GM18520 (cell line): ENCODE results near the gene ST6GALNAC4.

ENCODE experiments used
- ATAC-seq: cut with Tn5 transposase; IDR thresholded peaks from one replicate; pipeline ENCODE4 v1.9.1; 2021; ENCODE audit not compliant: unreplicated experiment

The ST6GALNAC4 gene, protein sequence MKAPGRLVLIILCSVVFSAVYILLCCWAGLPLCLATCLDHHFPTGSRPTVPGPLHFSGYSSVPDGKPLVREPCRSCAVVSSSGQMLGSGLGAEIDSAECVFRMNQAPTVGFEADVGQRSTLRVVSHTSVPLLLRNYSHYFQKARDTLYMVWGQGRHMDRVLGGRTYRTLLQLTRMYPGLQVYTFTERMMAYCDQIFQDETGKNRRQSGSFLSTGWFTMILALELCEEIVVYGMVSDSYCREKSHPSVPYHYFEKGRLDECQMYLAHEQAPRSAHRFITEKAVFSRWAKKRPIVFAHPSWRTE

DNA sequence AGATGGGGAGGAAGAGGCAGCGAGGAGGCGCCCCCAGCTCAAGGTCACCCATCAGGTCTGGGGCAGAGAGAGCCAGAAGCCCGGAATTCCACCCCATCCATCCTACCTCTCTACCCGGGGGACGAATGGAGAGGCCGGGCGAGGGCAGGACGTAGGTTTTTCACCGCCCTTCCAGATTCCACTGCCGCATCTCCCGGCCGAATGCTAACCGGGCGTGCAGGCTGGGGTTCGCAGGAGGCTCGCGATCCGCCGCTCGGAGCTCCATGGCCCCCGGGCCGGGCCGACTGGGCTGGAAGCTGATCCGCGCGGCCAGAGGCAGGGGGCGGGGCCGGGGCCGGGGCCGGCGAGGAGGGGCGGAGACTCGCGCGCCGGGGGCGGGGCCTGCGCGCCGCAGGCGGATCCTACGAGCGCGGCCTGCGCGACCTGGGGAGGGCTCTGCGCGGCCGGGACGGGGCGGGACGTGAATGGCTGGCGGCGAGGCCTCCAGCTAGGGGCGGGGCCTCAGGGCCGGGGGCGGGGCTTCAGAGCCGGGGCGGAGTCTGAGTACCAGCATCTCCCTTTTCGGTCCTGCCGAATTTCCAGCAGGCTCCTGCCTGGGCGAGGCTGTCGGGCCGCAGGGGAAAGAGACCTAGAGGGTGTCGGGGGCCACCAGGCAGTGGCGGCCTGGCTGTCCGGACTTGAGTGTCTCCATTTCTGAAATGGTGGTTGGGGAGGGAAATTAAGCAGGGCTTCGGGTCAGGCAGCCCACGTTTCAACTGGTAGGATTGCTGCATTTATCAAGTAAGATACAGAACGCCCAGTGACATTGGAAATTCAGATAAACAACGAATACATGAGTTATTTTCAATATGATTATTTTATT lies at the start of gene ST6GALNAC4:
Gene ST6GALNAC4, minus strand, starts transcription at position 322 of the 862 bp plus-strand sequence. CDS start 622 bp downstream, outside the sequence.
- peak; percentile 58 for ATAC-seq

DNA sequence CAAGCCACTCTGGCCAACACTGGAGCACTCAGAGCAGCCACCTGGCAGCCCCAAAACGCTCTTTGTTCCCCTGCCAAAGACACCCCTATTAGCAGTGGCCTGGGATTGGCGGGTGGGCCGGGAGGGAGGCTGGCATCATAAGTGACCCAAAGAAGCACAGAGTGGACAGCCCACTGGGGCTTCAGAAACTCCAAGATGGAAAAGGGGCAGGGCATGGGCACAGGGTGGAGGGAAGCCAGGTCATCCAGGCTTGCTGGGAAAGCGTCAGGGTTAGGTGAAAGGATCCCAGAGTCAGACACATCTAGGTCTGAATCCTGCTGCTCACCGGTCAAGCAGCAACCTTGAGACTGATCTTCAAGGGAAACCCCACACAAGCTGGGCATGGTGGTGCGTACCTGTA lies 49.1 kb upstream of the ST6GALNAC4 start:
- no peak for ATAC-seq

DNA sequence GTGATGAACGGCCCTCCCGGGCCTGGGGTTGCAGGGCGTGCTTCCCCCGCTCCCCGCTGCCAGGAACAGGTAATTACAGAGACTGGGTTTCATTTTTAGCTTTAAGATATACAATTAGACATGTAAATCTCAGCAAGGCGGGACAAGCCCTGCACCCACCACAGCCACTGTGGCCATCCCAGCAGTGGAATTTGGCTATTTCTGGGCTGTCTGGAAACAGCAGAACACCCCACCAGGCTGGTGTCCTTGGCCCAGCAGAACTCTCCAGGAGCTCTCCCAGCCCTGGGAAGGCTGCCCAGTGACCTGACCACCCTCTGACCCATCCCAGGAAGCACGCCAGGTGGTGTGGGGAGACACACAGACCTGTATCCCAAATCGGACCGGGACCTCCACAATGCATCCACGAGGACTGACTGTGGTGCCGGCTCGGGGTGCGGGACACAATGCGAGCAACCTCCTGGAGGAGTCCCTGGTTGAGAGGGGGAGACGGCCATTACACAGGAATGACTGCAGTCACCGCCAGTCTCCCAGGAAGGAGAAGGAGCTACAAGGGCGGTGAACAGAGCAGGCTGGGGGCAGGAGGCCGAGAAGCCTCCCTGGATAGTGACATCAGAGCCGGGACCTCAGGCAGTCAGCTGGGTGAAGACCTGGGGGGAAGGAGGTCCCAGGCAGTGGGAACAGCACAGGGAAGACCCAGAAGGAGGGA lies 46.7 kb upstream of the ST6GALNAC4 start:
- no peak for ATAC-seq

DNA sequence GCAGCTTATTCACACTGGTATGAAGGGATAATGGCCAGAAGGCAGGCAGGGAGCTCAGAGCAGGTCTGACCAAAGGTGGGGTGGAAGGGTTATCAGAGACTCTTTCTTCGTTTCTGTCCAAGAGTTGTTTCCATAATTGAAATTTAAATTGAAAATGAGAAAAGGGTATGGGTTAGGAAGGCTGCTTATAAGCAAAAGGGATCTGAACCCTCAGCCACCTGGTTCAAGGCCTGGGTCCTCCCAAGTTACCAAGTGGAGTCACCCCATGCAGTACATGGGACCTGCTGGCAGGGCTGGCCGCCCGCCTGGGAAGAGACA lies 46.2 kb upstream of the ST6GALNAC4 start:
- ATAC-seq = no peak

DNA sequence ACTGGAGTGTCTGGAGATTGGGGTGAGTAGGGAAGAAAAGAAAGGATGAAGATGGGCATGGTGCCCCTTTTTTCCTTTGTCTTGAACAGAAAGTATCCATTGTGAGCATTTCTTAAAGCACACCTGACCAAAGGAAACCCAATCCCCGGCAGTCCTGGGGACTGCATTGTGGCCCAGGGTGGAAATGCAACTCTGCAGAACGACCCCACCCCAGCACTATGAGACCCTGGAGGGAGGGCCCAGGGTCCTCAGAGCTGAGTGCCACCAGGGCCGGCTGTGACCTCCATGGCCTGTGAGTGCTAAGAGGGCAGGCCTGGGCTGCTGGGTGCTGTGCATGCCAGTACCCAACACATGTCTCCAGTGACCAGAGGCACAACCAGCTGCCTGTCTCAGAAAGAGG lies 45.4 kb upstream of the ST6GALNAC4 start:
- no peak for ATAC-seq

DNA sequence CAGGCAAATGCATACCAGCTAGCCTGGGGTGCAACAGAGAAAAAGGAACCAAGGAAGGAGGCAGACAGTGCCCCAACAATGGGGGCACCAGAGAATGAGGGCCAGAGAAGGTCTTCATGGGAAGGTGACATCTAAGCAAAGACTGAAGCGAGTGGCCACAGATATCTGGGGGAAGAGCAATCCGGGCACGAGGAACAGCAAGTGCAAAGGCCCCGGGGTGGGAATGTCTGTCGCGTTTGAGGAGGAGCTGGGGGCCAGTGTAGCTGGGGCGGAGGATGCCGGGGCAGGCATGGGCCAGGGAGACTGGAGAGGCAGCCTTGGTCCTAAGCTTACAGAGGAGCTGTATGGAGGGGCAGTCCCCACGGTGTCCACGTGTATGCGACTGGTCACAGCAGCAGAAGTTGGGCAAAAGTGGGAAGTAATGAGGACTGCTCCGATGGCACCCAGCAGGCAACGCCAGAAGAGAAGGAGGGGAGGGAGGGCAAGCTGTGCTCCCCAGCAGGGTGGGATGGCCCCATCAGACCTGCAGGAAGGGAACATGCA lies 44.8 kb upstream of the ST6GALNAC4 start:
- ATAC-seq = no peak

DNA sequence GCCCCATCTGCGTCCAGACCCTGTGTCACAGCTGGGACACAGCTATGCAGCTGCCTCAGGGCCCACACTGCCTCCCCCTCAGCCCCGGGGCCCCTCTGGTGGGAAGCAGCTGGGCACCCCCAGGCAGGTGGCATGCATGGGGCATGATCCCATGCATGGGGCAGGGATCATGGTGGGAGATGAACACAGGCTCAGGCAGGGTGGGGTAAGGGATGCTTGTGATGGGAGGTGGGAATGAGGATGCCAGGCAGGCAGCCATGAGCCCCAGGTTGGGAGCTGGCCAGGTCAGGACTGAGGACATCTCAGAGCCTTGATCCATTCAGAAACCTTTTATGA lies 44.3 kb upstream of the ST6GALNAC4 start:
- no peak for ATAC-seq

DNA sequence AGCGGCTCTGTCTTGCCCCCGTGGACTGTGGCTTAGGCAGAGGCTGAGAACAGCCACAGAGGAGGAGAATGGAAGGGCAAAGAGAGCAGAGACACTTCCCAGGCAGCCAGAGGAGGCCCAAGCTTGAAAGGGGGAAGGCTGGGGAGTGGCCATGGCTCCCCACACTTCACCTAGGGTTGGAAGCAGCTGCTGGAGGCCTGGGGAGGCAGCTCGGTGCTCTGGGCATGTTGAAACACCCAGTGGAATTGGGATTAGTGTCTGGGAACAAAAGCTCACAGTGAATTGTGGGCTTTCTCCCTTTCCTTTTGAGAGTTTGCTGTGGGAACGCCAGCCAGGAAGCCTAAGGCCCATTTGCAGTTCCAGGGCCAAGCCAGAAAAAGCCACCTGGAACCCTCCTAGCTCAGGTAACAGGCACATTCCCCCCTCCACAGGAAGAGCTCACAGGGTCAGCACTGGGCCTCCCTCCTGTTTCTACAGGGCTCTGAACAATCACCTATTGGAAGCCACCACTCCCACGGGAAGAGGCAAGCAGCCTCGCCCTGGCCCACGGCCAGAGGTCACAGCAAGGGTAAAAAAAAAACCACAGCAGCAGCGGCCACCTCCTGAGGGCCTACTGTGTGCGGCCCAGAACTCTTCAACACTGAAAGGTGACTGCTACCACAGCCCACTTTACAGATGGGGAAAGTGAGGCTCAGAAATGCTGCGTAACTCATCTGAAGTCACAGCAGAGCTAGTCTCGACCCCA lies 43.7 kb upstream of the ST6GALNAC4 start:
- no peak for ATAC-seq

DNA sequence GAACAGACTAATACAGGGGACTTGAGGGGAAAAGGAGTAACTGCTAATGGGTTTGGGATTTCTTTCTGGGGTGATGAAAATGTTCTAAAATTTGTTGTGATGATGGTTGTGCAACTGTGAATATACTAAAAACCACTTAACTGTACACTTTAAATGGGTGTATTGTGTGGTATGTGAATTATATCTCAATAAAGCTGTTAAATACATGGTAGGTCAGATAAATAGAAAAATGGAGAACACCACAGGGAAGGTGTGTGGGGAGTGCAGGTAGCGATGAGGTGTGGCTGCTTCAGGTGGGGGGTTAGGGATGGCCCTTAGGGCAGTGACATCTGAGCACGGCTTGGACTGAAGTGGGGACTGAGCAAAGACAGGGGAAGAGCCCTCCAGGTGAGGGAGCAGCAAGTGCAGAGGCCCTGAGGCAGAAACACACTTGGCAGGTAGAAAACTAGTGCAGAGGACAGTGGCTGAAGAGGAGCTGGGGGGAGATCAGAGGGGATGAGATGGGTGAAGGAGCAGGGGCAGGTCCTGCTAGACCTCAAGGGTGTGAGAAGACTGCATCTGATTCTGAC lies 43.1 kb upstream of the ST6GALNAC4 start:
- no peak for ATAC-seq

DNA sequence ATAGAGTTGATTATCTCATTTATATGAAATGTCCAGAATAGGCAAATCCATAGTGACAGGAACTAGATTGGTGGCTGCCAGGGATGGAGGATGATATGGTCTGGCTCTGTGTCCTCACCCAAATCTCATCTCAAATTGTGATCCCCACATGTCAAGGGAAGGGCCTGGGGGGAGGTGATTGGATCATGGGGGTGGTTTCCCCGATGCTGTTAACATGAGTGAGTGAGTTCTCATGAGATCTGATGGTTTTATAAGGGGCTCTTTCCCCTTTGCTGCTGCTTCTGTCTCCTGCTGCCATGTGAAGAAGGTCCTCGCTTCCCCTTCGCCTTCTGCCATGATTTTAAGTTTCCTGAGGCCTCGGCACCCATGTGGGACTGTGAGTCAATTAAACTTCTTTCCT lies 42.6 kb upstream of the ST6GALNAC4 start:
- ATAC-seq = no peak

DNA sequence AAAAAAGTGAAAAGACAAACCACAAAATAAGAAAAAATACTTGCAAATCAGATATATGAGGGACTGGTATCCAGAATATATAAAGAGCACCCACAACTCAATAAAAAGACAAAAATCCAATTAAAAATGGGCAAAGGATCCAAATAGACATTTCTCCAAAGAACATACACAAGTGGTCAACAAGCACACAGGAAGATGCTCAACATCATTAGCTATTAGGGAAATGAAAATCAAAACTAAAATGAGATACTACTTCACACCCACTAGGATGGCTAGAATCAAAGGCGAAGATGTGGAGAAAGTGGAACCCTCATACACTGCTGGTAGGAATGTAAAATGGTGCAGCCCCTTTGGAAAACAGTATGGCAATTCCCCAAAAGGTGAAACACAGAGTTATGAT lies 41.9 kb upstream of the ST6GALNAC4 start:
- ATAC-seq = no peak

DNA sequence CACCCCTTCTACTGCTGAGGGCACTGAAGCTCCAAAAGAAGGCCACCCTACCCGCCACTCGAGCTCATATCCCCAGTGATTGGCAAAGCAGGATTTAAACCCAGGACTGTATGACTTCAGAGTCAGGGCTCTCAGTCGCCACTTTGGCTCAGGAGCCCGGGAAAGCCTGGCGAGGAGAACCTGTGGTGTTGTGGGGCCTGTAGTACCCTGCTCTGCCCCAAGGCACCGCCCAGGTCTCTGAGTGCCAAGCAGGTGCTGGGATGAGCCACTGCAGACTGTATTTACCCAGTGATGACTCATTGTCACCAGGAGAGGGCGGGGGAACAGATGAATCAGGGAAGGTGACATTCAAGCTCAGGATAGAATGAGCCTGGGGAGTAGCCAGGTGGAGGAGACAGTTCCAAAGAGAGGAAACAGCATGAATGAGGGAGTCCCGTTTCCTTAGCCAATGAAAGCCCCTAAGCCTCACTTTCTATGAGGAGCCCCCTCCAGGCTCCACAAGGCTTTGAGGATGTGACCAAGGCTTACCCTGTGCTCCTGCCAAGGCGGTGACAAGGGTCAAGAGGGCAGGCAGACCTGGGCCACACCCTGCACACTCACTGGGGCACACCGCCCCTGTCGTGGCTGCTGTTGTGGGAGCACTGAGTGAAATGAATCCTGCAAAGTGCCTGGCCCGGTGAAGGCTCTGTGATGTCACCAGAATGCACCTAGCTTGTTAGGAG lies 38.6 kb upstream of the ST6GALNAC4 start:
- ATAC-seq = peak; percentile 57

DNA sequence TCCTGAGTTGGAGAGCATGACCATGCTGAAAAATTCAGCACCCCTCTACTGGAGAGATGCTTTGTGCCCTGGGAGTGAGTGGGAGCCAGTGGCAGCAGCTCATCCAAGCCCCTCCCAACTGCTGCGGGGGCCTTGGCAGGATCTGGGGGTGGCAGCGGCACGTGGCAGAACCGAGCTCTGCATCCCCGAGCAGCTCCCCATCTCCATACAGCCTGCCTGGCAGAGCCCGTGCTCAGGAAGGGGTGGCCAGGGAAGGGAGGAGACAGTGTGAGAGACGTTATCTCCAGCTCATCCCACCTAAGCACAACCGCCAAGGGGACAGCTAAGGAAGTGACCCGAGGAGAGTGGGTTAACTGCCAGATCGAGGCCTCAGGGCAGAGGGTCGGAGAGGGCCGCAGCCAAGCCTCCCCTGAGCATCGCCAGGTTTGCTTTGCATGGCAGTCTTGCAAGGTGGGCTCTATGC lies 38.0 kb upstream of the ST6GALNAC4 start:
- ATAC-seq = no peak

DNA sequence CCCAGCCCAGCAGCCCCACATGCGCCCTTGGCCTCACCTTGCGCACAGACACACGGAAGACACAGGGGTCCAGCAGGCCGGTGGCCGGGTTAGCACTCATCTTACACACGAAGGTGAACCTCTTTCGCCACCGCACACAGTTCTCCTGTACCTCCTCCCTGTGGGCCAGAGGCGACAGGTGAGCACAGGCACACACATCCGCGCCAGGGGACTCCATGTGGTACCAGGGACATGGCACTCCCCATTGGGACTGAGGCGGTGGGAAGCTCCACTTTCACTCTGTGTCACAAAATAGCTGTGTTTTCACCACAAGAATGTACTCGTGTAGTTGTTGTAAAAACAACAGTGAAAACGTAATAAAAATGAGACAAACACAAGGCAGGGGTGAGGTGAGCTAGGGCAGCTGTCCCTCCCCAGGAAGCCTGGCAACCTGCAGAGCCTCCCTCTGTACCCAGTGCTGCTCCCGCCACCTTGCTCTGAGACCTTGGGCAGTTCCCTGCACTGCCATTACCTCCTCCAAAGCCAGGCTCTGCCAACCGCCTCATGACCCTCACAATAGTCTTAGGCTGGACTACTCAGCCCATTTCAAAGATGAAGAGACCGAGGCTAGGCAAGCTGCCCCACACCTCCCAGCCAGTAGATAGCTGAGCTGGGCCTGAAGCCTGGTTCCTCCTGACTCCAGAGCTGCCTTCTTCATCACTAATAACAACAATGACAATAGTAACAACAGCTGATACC lies 37.1 kb upstream of the ST6GALNAC4 start:
- no peak for ATAC-seq

DNA sequence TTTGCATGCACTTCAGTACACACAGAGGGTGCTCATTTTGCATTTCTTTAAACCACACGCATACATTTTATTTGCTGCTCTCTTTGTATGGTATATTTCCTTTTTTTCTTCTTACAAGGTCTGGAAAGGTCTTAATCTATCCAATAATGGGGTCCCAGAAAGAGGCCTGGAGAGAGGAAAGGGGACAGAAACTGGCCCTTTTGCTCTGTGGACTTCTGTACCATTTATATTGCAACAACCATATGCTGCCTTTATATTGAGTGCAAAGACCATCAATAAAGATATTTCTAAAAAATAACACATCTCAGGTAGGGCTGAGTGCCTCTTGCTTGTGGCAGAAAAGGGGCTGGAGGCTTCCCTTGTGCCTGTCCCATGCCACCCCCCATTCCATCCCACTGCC lies 36.3 kb upstream of the ST6GALNAC4 start:
- ATAC-seq = no peak

DNA sequence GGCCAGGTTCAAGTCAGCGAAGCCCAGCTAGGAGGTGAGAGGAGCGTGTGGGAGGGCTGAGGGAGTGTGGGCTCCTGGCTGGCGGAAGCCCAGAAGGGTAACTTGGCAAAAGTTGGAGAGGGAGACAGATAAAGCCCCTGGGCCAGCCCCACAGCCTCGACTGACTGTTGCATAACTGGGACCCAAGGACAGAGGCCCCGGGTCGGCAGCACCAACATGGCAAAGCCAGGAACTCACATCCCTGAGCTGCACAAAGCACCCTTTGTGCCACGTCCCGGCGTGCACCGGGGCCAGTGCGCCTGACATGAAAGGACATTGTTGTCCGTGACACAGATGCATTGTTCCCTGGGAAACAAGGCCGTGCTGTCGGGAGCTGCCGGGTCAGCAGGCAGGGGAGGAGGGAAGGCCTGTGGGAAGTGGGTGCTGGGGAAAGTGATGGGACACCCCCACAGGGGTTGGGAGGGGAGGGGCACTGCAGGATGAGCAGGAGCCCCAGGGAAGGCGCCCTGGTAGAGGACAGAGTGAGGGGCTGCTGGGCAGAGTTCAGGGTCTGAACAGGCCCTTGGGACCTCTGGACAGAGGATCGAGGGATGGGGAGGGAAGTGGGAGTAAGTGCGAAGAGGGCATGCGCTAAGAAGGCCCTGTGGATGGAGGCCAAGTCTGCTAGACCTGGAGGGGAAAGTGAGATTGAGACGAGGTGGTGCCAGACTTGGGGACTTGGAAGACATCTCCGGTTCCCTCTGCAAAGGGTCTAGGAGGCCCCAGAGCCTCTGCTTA lies 33.9 kb upstream of the ST6GALNAC4 start:
- ATAC-seq = no peak

DNA sequence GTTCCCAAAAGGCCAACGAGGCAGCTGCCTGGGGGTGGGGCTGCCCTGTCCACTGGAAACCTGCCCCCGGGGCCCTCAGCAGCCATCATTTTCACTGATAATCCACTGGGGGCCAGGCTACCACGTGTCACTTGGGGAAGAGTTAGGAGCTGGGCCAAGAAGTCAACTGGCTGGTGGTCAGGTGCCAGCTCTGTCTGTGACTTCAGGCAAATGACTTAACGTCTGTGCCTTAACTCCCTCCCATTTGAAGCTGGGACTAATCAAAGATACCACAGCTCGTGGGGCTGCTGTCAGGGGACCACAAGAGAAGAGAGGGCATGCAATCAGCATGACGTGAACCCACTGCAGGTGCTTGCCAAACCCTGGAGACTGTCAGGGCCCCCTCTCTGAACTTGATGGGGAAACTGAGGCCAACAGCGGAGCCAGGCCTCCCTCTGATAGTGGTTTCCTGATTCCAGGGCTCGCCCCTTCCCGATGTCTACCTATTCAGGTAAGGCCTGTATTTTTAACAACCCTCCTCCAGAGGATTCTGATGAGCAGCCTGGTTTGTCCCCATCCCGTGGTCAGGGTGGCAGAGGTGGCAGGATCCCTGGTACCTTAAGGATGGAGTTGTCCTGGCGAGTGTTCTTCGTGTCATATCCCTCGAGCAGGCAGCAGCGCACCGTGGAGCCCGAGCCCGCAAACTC lies 33.1 kb upstream of the ST6GALNAC4 start:
- ATAC-seq = no peak
